Measurements from ENCODE around the gene PALLD.
"Not testable (repeated sequence)": the region's sequence is repeated elsewhere in the genome, so short reads cannot be mapped to it uniquely, and the experiment has no call there.

PALLD gene

GRCh38 chr4:168803732-168804131 is 306.9 kb downstream of the PALLD start:
- in situ Hi-C loops (cut with MboI; ENCODE audit: low sequenced_read_pairs), result no loop called here

GRCh38 chr4:168804146-168804545 is 307.3 kb downstream of the PALLD start:
- in situ Hi-C loops (cut with MboI; ENCODE audit: low sequenced_read_pairs), result no loop called here

- in situ Hi-C loops (cut with MboI; ENCODE audit: low sequenced_read_pairs), result no loop called here
Observed at GRCh38 chr4:168805341-168805740, 308.5 kb downstream of the PALLD start.

DNA sequence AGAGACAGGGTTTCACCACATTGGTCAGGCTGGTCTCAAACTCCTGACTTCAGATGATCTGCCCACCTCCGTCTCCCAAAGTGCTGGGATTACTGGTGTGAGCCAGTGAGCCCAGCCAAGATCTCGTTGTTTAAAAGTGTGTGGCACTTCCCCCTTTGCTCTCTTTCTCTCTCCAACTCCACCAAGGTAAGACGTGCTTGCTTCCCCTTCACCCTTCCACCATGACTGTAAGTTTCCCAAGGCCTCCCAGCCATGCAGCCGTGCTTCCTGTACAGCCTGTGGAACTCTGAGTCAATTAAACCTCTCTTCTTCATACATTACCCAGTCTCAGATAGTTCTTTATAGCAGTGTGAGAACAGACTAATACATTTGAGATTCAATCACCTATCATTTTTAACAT is 309.4 kb downstream of the PALLD start:
- in situ Hi-C loops (cut with MboI; ENCODE audit: low sequenced_read_pairs), result not testable (repeated sequence)

DNA sequence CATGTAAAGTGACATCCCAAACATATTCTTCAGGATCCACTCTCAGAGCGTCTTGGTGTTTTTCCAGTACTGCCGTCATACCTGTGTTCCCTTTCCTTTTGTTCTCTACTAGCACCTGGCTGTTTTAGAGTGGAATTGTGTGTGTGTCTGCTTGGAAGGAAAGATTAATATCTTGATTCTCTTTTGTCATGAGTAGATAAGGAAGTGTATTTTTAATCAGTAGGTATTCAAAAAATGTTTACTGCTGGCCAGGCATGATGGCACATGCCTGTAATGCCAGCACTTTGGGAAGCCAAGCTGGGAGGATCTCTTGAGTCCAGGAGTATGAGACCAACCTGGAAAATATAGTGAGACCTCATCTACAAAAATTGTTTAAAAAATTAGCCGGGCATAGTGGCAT is 314.4 kb downstream of the PALLD start:
- in situ Hi-C loops (cut with MboI; ENCODE audit: low sequenced_read_pairs), result no loop called here

GRCh38 chr4:168811786-168812651 is 315.2 kb downstream of the PALLD start:
- in situ Hi-C loops (cut with MboI; ENCODE audit: low sequenced_read_pairs), result no loop called here

- in situ Hi-C loops (cut with MboI; ENCODE audit: low sequenced_read_pairs), result no loop called here
Observed at GRCh38 chr4:168812806-168813205, 316.0 kb downstream of the PALLD start.

- in situ Hi-C loops (cut with MboI; ENCODE audit: low sequenced_read_pairs), result no loop called here
Observed at GRCh38 chr4:168813890-168814289, 317.0 kb downstream of the PALLD start.

DNA sequence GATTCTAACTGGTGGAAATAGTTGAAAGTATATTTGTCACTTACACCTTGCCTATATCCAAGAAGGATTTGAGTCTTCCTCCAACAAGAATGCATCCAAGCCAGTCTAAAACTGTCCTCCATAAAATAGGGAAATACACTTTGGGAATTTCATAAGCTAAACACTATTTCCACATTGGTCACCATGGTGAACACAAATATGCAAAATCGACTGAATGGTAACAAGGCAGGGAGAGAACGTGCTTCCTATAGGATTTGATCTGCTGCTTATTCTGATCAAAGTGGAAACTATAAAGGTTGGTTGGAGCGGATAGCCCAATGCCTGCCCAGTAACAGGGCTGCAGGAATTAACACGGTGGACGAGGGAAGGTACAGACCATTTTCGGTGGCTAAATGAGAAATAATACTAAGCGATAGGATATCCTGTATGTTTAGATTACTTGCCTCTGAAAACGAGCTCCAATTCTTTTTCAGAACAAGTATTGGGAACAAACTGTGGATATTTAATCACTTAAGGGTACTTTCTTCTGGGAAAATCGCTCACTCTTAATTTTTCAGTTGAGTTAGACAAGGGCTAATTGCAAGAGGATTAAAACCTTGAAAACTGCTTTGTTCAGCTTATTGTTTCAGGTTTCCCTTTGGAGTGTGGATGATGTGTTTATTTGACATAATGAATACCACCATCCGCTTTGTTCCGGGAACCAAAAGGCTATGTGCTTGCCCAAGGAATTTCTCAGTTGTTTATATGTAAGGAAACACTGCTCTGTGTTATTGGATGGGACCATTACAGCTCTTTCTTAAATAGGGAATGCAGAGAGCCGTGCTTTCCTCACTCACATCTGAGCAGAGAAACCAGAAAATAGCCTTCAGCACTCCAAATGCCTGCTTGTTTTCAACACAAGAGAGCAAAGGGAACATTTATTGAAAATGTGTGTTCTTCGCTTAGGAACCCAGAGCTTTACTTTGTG is 318.8 kb downstream of the PALLD start:
- in situ Hi-C loops (cut with MboI; ENCODE audit: low sequenced_read_pairs), result no loop called here

DNA sequence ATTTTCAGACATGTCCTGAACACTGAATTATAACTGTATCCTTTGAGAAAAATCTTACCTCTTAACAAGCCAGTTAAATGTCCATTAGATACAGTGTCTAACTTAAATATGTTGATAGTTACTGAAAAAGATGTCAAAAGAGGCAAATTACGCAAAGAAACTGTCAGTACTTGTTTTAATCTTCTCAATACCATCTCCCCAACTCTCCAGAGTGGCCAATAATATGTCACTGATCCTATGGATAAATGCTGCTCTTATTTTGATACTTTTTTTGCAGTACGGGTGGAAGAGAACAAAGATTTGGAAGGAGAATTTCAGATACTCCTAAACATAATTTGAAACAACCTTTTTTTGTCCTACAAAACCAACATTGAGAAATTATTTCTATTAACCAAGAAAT is 320.5 kb downstream of the PALLD start:
- in situ Hi-C loops (cut with MboI; ENCODE audit: low sequenced_read_pairs), result no loop called here

GRCh38 chr4:168822481-168822880 is 325.6 kb downstream of the PALLD start:
- in situ Hi-C loops (cut with MboI; ENCODE audit: low sequenced_read_pairs), result no loop called here

GRCh38 chr4:168825975-168826374 is 329.1 kb downstream of the PALLD start:
- in situ Hi-C loops (cut with MboI; ENCODE audit: low sequenced_read_pairs), result no loop called here

DNA sequence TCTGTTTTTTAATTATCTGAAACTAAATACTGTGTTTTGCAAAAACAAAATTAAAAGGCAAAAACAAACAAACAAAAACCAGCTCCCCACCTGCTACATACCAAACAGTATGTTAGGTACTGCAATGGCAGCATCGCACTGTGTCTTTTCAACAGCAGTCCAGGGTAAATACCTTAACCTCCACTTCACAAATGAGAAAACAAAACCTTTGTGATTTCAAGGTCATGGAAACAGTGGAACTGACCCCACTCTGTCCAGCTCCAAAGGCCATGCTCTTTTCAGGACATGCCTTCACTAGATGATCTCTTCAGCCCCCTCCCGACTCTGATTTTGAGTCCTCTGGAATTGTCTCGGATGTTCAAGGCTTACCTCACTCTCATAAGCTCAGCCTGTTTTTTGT is 329.8 kb downstream of the PALLD start:
- in situ Hi-C loops (cut with MboI; ENCODE audit: low sequenced_read_pairs), result no loop called here

GRCh38 chr4:168830777-168831512 is 334.1 kb downstream of the PALLD start:
- in situ Hi-C loops (cut with MboI; ENCODE audit: low sequenced_read_pairs), result no loop called here

- in situ Hi-C loops (cut with MboI; ENCODE audit: low sequenced_read_pairs), result no loop called here
Observed at GRCh38 chr4:168831585-168831918, 334.7 kb downstream of the PALLD start.

GRCh38 chr4:168831919-168832762 is 335.3 kb downstream of the PALLD start:
- in situ Hi-C loops (cut with MboI; ENCODE audit: low sequenced_read_pairs), result no loop called here

- in situ Hi-C loops (cut with MboI; ENCODE audit: low sequenced_read_pairs), result no loop called here
Observed at GRCh38 chr4:168832763-168833575, 336.1 kb downstream of the PALLD start.

DNA sequence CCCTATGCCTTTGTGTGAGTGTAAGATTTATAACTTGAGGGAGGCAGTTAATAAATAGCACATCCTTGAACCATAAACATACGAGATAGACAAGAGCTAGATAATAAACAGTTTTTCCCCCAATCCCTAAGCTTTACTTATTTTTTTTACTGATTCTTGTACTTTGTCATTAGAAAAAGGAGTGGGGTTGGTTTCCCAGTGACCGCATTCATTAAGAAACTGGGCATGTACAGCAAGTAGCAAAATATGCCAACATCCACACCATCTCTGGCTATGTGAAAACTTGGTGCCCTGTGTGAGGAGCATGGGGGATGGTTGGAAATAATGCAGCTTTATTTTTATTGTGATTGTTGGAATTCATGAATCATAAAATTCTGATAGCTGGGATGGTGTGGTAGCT is 337.0 kb downstream of the PALLD start:
- in situ Hi-C loops (cut with MboI; ENCODE audit: low sequenced_read_pairs), result no loop called here

- in situ Hi-C loops (cut with MboI; ENCODE audit: low sequenced_read_pairs), result no loop called here
Observed at GRCh38 chr4:168835880-168836454, 339.1 kb downstream of the PALLD start.

Measured in hTERT RPE-1 (cell line).